NCI-H460 (cell line): ENCODE measurements around the gene ABCB9. TPM values are rescaled to one million over a fixed set of nuclear protein-coding genes. Genes with fewer than 3 reads are reported as not detected.
A peak's percentile ranks its signal among the peaks of the same experiment; 100 is the strongest.

Source experiments
- DNase-seq: peaks from one replicate; pipeline ENCODE4 v3.0.0-alpha.2; 2016; ENCODE audit warnings: low read depth; ENCODE audit errors: extremely low read depth
- total RNA-seq: library from RNA; depleted of rRNA; stranded (reverse); fragments of >200 nt; shearing (Covaris generic); gene quantifications from 2 replicates; pipeline ENCODE4 v1.2.3, GENCODE V29; 2014

ABCB9 gene
- total RNA-seq, 1 experiment from 2014 or later: 3.9 TPM

DNA sequence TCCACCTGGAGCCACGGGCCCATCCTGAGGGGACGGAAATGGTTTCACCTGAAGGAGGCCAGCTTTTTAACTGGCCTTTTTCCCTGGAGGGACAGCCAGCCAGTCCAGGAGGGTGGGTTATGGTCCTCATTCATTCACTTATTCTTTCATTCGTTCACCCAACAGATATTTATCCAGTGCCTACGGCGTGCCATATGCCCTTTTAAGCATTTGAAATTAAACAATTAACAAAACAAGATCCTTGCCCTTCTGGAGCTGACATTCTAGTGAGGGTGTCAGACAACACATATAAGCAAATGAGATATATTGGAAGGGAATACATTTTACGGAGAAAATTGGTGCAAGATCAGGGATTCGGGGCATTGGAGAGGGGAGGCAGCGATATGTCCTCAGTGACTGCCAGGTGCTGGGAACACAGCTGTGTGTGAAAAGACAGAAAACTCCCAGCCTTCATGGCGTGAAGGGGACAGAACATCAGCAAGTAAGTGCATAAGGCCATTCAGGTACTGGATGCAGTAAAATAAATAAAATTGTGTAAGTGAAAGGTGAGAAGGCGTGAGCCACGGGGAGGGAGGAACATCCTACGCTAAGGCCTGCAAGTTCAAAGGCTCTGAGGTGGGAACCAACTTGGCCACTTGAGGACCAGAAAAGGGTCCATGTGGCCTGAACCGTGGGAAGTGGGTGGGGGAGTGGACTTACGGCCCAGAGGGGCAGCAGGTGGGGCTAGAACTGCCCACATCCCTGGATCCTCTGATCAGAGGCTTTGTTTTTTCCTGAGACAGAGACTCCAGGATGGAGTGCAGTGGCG, 684 bp upstream of the ABCB9 start:
- DNase-seq: no peak

DNA sequence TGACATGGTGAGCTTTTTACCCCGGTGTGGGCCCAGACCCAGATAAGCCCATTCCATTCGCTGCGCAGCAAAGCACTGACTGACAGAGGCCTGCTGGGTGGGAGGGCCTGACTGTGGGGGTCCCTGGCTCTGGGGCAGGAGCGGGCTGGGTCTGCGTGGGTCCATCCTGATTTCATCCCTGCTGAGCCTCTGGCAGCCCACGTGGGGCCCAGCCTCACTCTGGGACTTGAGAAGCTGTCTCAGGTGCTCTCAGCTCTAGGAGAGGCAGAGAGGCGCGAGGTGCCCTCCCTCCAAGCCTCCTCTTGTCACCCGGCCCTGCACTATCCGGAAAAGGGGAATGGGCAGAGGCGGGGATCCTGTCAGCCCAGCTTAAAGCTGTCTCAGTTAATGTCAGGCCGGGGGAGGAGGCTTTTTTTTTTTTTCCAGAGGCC, 927 bp downstream of the ABCB9 start:
- DNase-seq: no peak

DNA sequence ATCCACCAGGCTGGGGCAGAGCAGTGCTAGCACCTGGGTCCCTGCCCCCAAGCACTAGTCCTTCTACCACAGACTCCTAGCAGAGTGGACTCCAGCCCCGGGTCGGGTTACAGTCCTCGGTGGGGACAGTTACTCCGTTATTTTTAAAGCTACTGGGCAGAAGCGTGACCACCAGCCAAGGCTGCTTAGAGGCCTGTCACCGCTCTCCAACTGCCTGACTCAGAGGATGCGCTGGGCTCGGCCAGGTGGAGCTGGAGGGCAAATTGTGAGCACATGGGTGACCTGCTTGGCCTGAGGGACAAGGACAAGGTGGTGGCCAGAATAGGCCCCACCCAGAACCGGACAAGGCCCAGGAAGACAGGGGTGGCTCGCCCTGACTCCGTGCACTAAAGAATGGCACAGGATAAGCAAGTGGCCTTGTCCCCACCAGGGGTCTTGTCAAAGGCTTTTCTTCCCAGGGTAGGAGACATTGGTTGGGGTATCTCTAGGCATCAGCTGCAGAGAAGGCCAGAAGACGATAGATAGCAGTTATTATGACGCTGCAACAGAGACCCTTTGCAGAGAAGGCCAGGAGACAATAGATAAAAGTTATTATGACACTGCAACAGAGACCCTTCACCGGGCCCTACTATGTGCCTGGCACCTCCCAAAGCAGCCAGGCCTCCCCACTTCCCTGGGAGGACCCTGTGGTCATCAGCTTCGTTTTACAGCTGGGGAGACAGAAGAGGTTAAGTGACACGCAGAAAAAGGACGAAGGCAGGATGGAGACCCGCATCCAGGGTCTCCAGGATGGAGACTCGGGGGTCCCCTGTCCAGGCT, 1.6 kb downstream of the ABCB9 start:
- no peak for DNase-seq

DNA sequence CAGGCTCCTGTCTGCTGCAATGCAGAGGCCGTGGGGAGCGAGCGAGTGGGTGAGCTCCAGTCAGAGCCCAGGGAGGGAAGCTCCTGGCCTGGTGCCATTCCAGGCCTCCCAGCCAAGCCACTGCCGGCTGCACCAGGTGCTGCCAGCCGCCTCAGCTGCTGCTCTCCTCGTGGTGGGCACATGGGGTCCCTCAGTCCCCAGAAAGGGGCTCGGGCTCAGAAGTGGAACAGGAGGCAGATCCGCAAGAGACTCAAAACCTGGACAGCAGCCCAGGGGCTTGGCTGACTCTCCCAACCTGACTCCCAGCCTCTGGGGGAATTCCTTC, 2.4 kb downstream of the ABCB9 start:
- DNase-seq: no peak

DNA sequence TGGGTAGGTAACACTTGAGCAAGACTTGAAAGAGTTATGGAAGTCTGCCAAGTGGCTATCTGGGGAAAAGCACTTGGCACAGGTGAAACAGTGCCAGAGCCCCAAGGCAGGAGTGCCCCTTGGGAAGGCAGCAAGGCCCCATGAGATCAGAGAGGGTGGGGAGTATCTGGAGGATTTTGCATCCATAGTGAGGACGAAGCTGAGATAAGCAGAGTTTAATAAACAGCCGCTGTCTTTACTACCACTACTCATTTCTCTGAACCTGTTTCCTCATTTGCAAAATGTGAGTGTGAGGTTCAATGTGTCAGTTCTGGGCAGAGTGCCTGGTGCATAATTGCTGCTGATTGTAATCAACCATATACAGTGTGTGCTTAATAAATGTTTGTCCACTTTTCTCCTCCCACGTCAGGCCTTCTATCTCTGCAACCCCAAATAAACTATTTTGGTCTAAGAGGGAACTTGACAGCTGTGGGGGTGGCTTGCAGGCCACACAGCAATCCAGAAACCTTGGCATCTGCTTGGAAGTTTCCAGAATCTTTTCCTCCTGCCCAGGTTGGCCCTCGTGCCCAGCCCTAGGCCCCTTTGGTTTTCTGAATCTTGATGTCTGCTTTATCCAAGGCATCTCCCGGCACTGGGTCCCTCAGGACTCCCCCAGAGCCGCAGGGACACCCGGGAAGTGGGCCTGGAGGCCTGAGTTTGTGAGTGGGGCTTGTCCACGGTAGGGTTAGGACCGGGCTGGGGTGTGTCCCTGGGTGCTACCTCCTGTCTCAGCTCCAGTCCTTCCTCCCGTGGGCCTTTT, 4.5 kb downstream of the ABCB9 start:
- DNase-seq: no peak

DNA sequence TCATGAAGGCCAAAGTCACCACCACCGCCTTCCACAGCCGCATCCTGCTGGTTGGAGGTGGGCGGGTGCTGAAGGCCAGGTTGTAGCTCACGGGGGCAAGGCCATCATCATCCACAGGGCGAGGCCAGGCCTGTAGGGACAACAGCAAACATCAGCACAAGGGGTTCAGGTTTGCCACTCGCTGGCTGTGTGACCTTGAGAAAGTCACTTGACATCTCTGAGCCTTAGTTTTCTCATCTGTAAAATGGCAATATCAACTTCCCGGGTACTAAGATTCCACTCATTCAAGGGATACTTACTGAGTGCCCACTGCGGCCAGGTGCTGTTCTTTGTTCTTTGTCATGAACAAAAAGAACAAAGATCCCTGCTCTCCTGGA, 6.1 kb downstream of the ABCB9 start:
- no peak for DNase-seq

DNA sequence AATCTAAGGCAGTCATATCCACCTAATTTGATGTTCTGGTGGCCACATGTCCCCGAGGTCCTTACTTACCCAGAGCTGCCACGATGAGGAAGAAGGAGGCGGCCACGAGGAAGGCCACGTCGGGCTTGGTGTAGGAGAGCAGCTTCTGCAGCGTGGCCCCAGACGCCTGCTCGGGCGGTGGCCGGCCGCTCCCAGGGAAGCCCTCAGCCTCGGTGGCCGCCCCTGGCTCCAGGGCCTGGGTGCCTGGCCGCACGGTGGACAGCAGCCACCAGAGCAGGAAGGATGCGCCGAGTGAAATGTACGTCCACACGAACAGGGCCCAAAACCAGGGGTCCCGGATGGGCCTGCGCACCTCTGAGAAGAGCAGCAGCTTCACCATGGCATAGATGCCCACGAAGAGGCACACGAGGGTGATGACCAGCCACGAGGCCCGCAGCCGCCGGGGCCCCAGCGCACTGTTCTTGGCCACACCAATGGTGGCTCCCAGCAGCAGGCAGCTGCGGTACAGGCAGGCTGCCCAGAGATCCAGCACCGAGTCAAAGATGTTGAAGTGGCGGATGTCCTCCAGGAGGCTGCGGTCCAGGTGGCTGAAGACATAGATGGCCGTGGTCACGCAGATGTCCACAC, 6.6 kb downstream of the ABCB9 start:
- no peak for DNase-seq

DNA sequence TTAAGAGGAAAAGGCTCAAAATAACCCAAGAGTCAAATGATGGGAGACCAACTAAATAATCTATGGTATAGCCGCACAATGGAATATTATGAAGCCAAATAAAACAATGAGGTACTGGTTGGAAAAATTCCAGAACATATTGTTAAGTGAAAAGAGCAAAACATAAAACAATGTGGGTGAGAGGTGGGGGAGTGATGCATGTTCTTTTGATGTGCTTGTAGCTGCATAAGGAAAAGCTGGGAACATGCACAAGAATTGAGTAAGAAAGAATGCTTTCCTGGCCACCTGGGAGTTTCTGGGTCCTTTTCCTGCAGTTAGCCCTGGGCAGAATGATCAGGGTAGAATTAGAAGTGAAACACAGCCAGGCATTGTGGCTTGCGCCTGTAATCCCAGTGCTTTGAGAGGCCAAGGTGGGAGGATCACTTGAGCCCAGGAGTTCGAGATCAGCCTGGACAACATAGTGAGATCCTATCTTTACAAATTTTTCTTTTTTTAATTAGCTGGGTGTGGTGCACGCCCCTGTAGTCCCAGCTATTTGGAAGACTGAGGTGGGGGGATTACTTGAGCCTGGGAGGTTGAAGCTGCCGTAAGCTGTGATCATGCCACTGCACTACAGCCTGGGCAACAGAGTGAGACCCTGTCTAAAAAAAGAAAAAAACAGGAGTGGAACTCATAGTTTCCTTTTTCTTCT, 7.9 kb downstream of the ABCB9 start:
- no peak for DNase-seq

DNA sequence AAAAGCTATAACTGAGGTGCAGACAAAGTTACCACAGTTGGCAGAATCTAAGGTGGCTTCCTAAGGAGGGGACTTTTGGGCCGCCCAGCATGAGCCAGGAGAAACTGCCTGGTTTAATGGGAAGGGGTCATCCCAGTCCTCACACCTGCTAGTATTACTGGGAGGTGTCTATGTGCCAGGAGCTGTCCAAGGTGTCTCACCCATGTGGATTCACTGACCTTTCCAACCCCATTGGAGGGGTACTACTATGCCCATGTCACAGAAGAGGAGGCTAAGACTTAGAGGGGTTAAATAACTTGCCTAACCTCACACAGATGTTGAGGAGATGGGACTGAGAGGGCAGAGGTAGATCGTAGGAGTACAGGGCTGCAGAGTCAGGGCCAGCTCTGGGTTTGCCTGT, 10.2 kb downstream of the ABCB9 start:
- DNase-seq: no peak

DNA sequence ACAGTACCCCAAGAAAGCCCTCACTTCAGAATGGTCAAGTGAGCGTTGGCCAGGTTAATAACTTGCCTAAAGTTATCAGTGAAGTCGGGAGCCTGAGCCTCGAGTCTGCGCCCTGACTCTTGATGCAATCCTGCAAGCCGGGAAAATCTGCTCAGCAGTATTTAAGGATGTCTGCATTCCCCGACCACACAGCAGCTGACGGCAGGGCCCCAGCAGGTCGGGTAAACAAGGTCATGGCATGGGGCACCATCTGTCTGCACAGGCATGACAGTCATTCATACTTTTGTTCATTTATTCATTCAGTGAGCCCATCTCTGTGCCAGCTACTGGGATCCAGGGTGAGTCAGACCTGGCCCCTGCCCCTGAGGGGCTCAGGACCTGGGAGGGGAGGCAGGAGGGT, 11.1 kb downstream of the ABCB9 start:
- no peak for DNase-seq

DNA sequence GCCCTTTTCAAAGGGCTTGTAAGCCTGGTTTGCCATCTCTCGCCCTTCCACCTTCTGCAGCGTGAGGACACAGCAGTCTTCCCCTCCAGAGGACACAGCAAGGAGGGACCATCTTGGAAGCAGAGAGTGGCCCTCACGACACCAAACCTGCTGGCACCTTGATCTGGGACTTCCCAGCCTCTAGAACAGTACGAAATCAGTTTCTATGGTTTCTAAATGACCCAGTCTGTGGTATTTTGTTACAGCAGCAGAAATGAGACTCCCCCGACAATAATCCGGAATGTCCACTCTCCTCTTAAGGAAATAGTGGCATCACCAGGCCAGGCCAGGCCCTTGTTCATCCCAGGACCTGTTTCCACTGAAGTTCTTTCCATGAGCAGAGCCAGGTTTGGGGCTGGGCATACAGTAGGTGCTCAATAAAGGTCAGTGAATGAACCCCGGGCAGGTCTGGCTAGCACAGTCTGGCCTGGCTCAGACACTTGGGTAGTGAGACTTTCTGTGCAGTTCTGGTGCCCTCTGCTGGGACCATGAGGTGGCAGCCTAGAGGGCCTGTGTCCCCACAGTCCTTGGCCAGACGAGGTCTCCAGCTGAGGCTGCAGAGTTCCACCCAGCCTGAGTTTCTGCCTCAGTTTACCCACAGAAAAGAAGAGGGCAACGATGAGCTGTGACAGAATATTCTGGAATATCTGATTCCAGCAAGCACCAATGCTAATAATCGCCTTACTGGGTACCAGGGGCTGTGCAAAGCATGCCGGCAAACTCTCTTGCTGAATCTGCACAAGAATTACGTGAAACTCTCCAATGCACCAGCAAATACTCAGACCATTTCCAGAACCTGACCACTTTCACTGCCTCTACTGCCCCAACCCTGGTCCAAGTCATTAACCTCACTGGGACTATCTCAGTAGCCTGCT, 14.0 kb downstream of the ABCB9 start:
- DNase-seq: peak; percentile 82

DNA sequence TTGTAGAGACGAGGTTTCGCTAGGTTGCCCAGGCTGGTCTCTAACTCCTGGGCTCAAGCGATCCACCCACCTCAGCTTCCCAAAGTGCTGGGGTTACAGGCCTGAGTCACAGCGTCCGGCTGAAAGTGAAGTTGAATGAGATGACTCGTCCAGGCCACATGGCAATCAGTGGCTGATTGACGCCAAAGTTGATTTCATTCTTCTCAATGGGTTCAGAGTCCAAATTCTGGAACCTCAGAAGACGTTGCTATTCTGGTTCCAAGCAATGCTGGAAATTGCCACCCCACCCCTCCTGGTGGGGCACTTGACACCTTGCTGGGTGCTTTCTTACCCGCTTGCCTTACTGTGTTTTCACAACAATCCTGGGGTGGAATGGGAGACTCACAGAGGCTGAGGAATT, 14.9 kb downstream of the ABCB9 start:
- no peak for DNase-seq

DNA sequence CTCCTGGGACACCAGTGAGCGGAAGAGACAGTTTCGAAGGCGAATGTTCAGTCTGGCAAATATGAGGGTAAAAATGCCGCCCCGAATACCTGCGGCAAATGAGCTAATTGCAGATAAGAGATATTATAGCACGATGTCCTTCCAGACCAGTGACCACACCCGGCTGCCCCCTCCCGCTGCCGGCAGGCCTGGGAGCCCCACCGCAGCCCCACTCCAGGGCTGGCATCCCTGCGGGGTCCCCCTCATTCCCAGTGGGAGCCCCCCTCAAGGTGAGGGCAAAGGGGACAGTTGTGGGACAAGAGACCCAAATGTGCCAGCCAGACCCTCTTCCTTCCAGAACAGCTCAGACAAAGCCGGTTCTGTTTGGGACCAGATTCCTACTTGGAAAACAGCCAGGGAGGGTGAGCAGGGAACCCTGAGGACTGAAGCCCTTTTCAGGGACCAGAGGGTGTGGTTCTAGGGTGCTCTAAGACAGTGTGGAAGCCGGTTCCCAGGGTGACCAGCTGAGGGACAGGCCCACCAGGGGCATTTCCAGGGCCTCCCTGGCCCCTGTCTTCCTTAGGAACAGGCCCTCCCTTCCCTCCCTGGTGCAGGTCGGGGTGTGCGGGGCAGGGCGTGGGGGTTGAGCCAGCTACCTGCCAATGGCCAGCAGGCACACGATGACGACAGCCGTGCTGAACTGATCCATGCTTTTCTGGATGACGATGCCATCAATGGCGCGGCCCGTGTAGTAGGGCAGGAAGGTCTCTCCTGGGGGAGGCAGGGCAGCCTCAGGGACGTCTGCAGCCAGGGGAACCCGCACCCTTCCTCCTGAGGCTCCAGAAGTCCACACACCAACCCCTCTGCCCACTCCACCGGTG, 16.2 kb downstream of the ABCB9 start:
- DNase-seq: no peak

DNA sequence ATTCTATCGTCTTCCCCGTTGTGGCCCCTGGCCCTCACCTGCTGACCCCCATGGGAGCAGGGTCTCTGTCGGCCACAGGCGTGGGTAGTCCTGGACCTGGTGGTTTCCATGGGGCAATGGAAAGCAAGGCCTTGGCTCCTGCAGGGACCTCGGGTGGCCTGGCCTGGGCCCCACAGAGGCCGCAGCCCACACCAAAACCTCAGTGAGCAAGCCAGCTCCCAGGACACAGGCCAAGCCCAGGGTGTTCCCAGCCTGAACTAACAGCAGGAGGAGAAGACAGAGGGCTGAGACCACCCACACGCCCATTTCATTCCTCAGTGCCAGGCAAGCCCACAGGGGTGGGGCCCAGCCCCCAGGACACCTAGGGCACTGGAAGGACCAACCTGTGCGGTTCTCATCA, 16.9 kb downstream of the ABCB9 start:
- DNase-seq: no peak

DNA sequence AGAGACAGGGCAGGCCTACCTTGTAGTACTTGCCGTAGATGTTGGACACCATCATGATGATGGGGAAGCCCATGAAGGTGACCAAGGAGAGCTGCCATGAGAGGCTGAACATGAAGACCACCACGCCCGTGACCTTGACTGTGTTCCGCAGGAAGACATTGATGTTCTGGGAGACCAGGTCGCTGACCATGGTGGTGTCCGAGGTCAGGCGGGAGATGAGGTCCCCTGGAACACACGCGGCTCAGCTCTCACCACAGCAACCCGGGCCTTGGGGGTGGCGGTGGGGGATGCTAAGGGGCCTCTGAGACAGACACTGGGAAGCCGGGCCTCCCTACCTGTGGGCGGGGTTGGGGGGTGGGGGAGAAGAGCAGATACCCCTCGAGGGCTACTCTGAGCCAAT, 17.7 kb downstream of the ABCB9 start:
- no peak for DNase-seq

DNA sequence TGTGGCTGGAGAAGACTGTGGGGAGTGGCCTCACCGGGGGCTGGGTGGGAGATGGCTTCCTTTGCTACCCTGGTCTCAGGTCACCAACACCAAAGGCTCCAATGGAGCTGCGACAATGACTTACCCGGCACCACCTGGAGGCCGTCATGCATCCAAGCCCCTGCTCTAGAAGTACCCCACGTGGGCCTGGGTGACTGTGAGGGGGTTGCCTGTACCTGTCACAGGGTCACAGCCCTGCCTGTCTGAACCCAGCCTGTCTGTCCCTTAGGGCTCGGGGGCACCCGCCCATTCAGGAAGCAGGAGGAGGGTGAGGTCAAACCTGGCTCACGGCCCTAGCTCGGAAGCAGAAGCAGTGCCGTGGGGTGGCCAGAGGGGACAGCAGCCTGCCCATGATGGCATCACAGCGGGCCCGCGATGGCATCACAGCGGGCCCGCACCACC, 18.9 kb downstream of the ABCB9 start:
- no peak for DNase-seq

DNA sequence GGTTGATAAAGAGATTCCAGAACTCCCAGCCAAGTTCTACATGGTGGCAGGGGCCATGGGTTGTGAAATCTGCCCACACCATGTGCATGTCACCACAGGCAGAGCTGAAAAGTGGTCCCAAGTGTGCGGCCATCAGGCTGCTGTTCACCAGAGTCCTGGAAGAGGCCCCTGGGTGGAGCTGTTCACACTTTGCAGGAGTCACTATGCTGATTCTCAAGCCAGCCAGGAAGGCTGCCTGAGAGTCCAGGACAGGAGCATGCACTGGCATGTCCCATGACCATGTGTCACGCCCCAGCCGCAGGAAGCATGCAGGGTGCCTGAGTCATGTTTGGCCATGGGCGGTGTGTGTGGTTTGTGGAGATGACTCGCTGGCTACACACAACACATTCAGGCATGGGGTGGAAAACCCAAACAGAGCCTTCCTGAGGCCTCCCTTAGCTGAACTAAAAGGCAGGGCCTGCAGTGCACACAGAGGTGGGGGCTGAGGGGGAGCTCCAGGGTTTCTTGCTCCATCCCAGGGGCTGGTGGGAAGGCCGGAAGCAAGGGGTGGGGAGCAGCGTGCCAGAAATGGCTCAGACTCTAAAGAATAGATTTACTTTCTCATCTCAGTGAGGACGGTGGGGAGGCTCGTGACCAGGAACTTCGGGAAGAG, 19.4 kb downstream of the ABCB9 start:
- DNase-seq: peak; percentile 91
